ENCODE results near the gene ACRBP.

DNA sequence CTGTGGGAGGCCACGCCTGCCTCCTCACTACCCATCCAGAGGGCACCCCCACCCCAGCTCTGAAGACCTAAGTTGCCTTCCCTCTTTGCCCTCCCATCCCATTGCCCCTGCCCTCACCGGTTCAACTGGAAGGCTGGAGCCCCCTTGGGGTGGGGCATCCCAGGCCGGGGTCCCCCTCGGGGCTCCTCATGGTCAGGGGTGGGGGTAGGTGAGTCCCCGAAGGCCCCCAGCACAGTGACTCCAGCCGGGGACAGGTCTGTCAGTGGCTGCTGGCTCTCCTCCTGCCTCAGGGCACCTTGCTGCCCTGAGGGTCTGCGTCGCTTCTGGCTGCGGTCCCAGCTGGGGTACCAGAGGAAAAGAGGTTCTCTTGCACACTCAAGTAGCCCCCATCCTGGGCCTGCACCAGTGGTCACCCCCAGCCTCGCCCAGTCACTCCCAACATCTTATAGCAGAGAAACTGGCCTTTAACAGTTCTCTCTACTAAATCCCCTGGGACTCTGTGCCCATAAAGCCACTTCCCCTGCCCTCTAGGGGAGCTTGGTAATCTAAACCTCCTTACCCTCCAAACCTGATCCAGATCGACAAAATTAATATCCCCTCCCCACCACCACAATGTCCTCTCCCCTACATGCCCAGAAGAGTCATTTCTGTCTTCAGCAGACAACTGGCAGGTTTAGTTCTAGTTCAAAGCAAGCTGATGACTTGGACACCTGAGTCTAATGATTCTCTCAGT, 48.2 kb upstream of the ACRBP start:
- TF ChIP-seq, protein P1, sequence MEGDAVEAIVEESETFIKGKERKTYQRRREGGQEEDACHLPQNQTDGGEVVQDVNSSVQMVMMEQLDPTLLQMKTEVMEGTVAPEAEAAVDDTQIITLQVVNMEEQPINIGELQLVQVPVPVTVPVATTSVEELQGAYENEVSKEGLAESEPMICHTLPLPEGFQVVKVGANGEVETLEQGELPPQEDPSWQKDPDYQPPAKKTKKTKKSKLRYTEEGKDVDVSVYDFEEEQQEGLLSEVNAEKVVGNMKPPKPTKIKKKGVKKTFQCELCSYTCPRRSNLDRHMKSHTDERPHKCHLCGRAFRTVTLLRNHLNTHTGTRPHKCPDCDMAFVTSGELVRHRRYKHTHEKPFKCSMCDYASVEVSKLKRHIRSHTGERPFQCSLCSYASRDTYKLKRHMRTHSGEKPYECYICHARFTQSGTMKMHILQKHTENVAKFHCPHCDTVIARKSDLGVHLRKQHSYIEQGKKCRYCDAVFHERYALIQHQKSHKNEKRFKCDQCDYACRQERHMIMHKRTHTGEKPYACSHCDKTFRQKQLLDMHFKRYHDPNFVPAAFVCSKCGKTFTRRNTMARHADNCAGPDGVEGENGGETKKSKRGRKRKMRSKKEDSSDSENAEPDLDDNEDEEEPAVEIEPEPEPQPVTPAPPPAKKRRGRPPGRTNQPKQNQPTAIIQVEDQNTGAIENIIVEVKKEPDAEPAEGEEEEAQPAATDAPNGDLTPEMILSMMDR (IDR thresholded peaks at IDR 0.05; ENCODE audit: borderline replicate concordance, extremely low read depth, low read length, poor library complexity, severe bottlenecking), result no peak
- no peak for TF ChIP-seq EZH2 (IDR thresholded peaks at IDR 0.05; ENCODE audit: borderline replicate concordance, low read depth, low read length, severe bottlenecking)

All from DND-41 (cell line).